OCI-LY3 (cell line): ENCODE measurements around the gene PRR35.

ENCODE experiments used
- CTCF ChIP-seq: fragments of 200-600, 300-600 bp; sonication (generic); IDR thresholded peaks from 2 replicates; pipeline ENCODE4 v1.5.1; 2014; ENCODE audit warnings: antibody characterized with exemption, low read length, low read depth
- EZH2phosphoT487 ChIP-seq: fragments of 200-600 bp; shearing (Covaris generic); IDR thresholded peaks from 2 replicates; pipeline ENCODE4 v1.6.1; 2018; ENCODE audit warnings: antibody characterized with exemption, mixed run types, low read depth

GRCh38 chr16:539901-540530 is 20.2 kb upstream of the PRR35 start:
- TF ChIP-seq CTCF (no peak), EZH2phosphoT487 (no peak)
